Effector CD4-positive, alpha-beta T cell (primary cell): ENCODE measurements around the gene PPP1R3F.
"Not testable (repeated sequence)": the region's sequence is repeated elsewhere in the genome, so short reads cannot be mapped to it uniquely, and the experiment has no call there.

Experiments
- DNase-seq: peaks from one replicate; pipeline ENCODE4 v3.0.0-alpha.2; 2020

PPP1R3F gene

GRCh38 chrX:49276207-49276606 is 6.6 kb downstream of the PPP1R3F start:
- DNase-seq, result no peak

- no peak for DNase-seq
Observed at GRCh38 chrX:49276671-49277534, 7.3 kb downstream of the PPP1R3F start.

GRCh38 chrX:49277535-49277830 is 7.9 kb downstream of the PPP1R3F start:
- DNase-seq, result no peak

- DNase-seq, result no peak
Observed at GRCh38 chrX:49278081-49278480, 8.5 kb downstream of the PPP1R3F start.

DNA sequence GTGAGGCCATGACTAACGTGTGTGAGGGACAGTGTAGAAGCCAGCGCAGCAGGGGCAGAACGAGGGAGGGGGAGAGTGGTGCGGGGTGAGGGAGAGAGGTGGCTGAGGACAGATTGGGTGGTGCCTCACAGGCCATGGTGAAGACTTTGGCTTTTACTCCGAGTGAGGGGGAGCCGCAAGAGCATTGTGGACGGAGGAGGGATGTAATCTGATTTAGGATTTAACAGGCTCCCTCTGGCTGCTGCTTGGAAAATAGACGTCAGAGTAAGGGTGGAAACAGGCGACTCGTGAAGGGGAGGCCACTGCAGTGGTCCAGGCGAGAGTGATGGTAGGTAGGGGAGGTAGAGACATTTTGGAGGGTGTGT is 13.0 kb downstream of the PPP1R3F start:
- no peak for DNase-seq

DNA sequence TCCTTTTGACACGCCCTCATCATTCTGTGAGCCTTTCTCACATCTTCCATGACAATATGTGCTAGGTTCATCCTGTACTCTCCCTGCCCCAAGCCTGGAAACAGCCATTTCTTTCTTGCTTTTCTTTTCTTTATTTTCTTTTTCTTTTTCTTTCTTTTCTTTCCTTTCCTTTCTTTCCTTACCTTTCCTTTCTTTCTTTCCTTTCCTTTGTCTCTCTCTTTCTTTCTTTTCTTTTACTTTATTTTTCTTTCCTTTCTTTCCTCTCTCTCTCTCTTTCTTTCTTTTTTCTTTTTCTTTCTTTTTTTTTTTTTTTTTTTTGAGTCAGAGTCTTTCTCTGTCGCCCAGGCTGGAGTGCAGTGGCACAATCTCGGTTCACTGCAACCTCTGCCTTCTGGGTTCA is 14.6 kb downstream of the PPP1R3F start:
- DNase-seq, result no peak

- no peak for DNase-seq
Observed at GRCh38 chrX:49286136-49286535, 16.5 kb downstream of the PPP1R3F start.

DNA sequence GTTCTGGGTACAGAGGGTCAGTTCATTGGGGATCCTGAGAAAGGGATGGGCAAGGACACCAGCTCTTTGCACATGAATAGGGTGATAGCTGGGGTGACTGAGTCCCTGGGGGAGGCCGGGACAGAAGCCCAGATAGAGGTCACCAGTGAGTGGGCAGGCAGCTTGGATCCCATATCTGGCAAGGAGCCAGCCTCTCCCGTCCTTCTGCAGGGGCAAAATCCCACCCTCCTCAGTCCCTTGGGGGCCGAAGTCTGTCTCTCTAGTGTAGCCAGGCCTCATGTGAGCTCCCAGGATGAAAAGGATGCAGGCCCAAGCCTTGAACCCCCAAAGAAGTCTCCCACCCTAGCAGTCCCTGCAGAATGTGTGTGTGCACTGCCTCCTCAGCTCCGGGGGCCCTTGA is 17.0 kb downstream of the PPP1R3F start:
- DNase-seq, result no peak

DNA sequence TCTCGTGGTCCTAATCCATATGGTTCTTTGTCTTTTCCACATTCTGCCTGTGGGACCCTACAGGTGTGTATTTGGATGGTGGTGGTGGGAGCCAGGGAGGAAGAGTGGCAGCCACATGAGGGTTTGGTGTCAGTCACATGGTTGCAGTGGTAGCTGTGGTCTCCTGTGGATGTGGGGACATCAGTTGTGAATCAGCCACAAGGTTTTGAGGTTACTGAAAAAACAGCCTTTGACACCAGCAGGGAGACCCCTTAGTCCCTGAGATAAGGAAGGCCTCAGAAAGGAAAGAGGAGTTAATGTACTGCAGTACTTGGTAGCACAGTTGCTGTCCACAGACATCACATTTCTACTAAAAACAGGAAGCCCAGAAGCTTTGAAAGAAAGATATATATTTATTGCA is 18.1 kb downstream of the PPP1R3F start:
- DNase-seq, result no peak

DNA sequence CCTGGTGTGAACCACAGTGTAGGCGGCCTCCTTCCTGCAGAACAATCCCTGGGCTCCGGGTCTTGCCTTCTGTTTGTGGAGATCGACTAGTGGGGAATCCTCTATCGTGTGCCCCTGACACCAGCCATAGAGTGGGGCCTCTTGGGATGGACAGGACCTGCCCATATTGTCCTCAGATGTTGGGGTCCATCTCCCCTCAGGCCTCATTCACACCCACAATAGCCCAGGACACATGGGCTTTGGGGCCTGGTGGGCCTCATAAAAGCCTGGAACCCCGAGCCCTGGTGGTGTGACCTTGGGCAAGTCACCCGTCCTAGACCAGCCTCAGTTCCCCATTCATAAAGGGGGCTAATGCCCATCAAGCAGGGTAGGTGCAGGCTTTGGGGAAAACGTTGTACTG is 20.6 kb downstream of the PPP1R3F start:
- DNase-seq, result no peak

DNA sequence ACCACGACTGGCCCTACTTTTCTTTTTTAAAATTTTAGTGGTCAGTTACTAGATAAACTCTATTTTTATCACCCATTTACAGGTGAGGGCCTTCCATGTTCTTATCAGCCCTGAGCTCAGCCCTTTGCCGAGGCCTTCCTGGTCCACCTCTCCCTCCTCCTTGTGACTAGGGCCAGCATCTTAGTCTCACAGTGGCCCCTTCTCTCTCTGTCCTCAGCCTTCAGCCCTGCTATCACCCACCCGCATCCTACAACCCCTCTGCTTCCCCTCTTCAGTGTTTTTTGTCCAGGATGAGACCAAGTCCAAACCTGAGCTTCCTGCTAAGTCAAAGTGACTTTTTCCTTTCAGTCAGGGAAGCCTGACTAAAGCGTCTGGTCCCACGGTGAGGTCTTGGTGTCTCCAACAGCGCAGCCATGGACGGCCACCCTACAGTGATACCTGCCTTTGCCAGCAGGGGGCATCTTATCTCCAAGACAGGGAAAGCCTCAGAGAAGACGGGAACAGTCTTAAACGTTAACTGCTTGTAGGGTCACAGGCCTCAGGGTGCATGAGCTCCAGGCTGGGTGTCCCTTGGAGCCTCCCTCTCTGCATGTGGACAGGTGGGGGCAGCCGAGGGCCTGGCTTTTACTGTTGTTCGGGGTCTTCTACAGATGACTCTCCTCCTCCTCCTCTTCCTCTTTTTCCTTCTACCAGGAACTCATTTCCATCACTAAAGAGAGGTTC is 22.2 kb downstream of the PPP1R3F start:
- peak; percentile 58 for DNase-seq

DNA sequence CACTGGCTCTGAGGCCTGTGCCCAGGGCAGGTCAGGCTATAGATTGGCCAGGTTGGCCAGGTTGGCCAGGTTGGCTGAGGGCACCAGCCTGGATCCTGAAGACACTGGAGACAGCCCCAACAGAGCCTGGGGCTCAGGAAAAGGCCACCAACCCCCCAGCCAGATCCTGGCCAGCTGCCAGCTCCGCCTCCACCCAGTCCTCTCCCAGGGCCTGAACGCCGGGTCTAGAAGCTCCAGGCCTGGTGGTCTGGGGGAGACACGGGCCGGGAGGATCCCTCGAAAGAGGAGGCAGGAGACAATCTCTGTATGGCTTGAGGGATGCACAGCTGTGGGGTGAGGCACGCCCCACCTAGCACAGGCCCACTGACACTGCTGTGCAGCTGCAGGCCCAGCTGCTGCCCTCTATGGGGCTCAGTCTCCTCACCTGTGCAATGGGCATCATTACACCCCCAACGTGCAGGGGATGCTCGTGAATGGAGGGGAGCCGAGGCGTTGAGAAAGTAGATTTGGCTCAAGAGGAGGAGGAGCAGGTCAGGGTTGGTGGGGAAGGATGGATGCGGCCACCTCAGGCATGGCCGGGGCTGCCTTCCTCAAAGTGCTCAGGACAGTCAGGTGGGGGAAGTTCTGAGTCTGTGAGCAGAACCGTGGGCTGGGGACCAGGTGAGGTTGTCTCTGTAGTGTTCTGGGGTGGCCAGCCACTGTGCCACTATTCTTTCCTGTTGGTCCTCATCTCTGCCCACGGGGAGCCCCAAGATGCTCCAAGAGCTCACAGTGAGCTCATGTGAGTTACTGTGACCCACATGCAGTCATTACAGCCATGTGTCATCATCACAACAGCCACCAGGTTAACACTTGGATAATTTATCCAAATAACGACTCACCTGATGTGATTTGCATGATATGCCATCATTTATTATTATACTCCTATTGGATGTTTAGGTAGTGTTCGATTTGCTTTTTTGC is 23.1 kb downstream of the PPP1R3F start:
- no peak for DNase-seq

- not testable (repeated sequence) for DNase-seq
Observed at GRCh38 chrX:49299293-49299692, 29.7 kb downstream of the PPP1R3F start.

GRCh38 chrX:49300703-49301102 is 31.1 kb downstream of the PPP1R3F start:
- no peak for DNase-seq

- DNase-seq, result no peak
Observed at GRCh38 chrX:49303346-49303745, 33.8 kb downstream of the PPP1R3F start, which contains the start of gene GAGE10. TSS of gene GAGE10 (plus strand) at chrX:49303646. CDS start at chrX:49304860, 1,214 bp downstream.

DNA sequence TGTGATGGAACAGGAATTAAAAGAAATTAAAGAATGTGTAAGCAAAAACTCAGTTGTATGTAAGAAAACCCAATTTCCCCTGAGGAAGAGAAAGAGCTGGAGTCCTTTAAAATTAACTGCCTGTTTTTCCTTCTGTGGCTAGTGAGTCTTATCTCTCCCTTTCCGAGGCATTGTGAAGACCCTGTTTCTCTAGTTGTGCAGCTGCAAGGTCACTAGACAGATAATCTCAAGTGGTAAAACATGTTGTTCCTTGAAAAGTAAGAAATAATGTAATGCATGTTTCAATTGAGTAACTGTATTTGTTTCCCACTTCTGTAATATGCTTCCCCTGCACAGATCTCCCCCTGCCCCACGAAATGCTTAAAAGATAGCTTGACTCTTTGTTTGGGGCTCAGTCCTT is 38.2 kb downstream of the PPP1R3F start:
- DNase-seq, result not testable (repeated sequence)

- DNase-seq, result no peak
Observed at GRCh38 chrX:49308604-49309269, 39.1 kb downstream of the PPP1R3F start.

DNA sequence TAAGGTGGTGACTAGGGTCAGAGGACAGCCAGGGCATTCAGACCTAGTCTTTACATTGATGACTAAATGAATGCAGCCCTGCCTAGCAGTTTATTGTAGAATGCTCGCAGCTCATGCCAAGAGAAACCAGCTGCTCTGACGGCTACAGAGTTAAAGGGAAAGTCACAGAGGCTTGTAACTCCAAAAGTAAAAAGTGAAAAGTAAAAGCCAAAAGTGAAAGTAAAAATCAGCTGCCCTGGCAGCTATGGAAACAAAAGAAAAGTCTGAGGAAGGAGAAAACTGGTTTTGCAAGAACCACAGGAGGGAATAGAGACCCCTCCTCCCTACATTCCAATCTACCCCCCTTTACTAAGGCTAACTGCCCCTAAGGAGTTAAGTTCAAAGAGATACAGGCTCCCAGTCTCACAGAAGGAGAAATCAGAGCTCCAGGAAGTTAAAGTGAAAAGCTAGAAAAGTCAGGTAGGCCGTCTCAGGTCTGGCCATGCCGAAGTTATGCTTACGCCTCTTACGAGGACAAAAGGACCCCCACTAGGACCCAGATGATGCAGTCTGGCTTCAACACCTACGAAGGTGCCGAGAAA is 39.9 kb downstream of the PPP1R3F start:
- DNase-seq, result no peak

- no peak for DNase-seq
Observed at GRCh38 chrX:49310371-49310770, 40.8 kb downstream of the PPP1R3F start.

GRCh38 chrX:49312176-49312575 is 42.6 kb downstream of the PPP1R3F start:
- no peak for DNase-seq

GRCh38 chrX:49316085-49316484 is 46.5 kb downstream of the PPP1R3F start:
- no peak for DNase-seq

- not testable (repeated sequence) for DNase-seq
Observed at GRCh38 chrX:49321737-49322136, 52.1 kb downstream of the PPP1R3F start, which contains the start of gene GAGE12J. TSS of gene GAGE12J (plus strand) at chrX:49322037. CDS start at chrX:49323194, 1,157 bp downstream.
